Measurements from ENCODE around the gene LCLAT1. TPM values are rescaled to one million over a fixed set of nuclear protein-coding genes. Genes with fewer than 3 reads are reported as not detected.

LCLAT1 gene
- total RNA-seq, 1 experiment from 2014 or later = 36.0 TPM

GRCh38 chr2:30403592-30404312 lies 43.3 kb upstream of the LCLAT1 start:
- no peak for ATAC-seq
- no peaks in the 10 kb centered on the region for H3K36me3 ChIP-seq (ENCODE audit: control insufficient read depth, insufficient read depth, low read length)
- no peaks in the 10 kb centered on the region for H3K4me1 ChIP-seq (ENCODE audit: control insufficient read depth, insufficient read depth, low read length)
- no peaks in the 10 kb centered on the region for H3K9me3 ChIP-seq (ENCODE audit: control insufficient read depth, insufficient read depth, low read depth, low read length)
- DNase-seq (ENCODE audit: low read depth, low spot score) = no peak
- in situ Hi-C loops (cut with HindIII; ENCODE audit: low pct_unique_long_range_greater_than_20kb, low sequenced_read_pairs) (no loop called here), intact Hi-C loops (cut with micrococcal nuclease; ENCODE audit: unreplicated experiment) (no loop called here)
- H3K27ac ChIP-seq (ENCODE audit: low read length) = no peak overlapping the region
- no peak overlapping the region for H3K4me3 ChIP-seq (ENCODE audit: low read depth in 2 of 2, low read length in 2 of 2)
- BruUV-seq (replicated peaks) = no TSS peak
- peaks cover 2% of the 10 kb centered on the region for H3K27me3 ChIP-seq (ENCODE audit: control insufficient read depth, insufficient read depth, low read length)
- TF ChIP-seq, protein P1, sequence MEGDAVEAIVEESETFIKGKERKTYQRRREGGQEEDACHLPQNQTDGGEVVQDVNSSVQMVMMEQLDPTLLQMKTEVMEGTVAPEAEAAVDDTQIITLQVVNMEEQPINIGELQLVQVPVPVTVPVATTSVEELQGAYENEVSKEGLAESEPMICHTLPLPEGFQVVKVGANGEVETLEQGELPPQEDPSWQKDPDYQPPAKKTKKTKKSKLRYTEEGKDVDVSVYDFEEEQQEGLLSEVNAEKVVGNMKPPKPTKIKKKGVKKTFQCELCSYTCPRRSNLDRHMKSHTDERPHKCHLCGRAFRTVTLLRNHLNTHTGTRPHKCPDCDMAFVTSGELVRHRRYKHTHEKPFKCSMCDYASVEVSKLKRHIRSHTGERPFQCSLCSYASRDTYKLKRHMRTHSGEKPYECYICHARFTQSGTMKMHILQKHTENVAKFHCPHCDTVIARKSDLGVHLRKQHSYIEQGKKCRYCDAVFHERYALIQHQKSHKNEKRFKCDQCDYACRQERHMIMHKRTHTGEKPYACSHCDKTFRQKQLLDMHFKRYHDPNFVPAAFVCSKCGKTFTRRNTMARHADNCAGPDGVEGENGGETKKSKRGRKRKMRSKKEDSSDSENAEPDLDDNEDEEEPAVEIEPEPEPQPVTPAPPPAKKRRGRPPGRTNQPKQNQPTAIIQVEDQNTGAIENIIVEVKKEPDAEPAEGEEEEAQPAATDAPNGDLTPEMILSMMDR (IDR thresholded peaks at IDR 0.05) = no peak
- no peak for TF ChIP-seq POLR2AphosphoS5 (IDR thresholded peaks at IDR 0.05; ENCODE audit: low read depth, low read length)
- no peak for TF ChIP-seq TCF7L2 (IDR thresholded peaks at IDR 0.05; ENCODE audit: low read depth, low read length)
- TF ChIP-seq SIN3A (IDR thresholded peaks at IDR 0.05; ENCODE audit: borderline replicate concordance, insufficient read depth, low read depth, low read length) = no peak
- TF ChIP-seq REST (IDR thresholded peaks at IDR 0.05; ENCODE audit: insufficient read depth in 1 of 2, low read depth in 2 of 2, low read length in 1 of 2) = no peak
- CTCF ChIA-PET = no interaction called here
- POLR2A ChIA-PET = no interaction called here

DNA sequence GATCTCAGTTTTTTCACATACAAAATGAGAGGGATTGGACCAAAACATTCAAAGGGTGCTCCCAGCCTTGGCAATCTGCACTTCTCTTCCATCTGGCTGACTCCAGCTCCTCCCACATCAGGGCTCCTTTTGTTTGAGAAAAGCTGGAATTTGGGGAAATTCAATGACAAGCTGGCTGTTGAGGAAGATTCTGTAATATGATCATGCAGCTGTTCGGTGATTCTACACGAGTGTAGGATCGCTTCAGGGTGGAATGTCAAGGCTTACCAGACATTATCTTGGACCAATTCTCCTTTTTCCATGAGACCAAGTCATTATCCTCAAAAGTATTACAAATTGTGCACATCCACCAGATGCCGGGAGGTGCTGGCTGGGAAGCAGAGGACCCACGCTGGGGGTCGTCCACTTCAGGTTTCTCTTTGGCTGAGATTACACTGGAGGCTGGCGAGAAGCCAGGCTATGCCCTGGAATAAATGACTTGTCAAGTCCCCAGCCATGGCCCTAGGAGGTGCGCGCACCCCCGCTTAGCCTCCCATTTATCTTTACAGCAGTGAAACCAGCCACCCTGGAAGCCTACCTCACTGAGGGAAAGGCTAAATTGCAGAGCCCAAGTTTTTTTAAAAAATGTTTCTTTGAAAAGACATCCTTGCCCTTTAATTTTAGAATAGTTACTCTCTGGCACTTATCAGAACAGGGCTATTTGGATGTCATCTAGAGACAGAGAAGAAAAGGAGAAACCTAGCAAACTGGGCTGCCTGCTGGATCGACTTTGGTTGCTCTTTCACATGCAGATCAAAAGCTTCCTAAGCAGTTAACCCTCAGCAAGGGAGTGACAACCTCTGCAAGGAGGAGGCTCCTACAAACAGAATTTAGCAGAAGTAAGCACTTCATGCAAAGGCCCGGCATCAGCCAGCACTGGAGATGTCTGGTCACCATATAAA lies 42.5 kb upstream of the LCLAT1 start:
- CTCF ChIA-PET = no interaction called here
- no peaks in the 10 kb centered on the region for H3K36me3 ChIP-seq (ENCODE audit: control insufficient read depth, insufficient read depth, low read length)
- in situ Hi-C loops (cut with HindIII; ENCODE audit: low pct_unique_long_range_greater_than_20kb, low sequenced_read_pairs) (no loop called here), intact Hi-C loops (cut with micrococcal nuclease; ENCODE audit: unreplicated experiment) (no loop called here)
- H3K4me1 ChIP-seq (ENCODE audit: control insufficient read depth, insufficient read depth, low read length) = no peaks in the 10 kb centered on the region
- ATAC-seq (no peak), DNase-seq (ENCODE audit: low read depth, low spot score) (no peak)
- no TSS peak for BruUV-seq (replicated peaks)
- H3K9me3 ChIP-seq (ENCODE audit: control insufficient read depth, insufficient read depth, low read depth, low read length) = no peaks in the 10 kb centered on the region
- POLR2A ChIA-PET = no interaction called here
- no peak overlapping the region for H3K27ac ChIP-seq (ENCODE audit: low read length)
- no peak overlapping the region for H3K4me3 ChIP-seq (ENCODE audit: low read depth in 2 of 2, low read length in 2 of 2)
- TF ChIP-seq, protein P1 (IDR thresholded peaks at IDR 0.05) = no peak
- TF ChIP-seq SIN3A (IDR thresholded peaks at IDR 0.05; ENCODE audit: borderline replicate concordance, insufficient read depth, low read depth, low read length) (no peak), POLR2AphosphoS5 (IDR thresholded peaks at IDR 0.05; ENCODE audit: low read depth, low read length) (no peak), REST (IDR thresholded peaks at IDR 0.05; ENCODE audit: insufficient read depth in 1 of 2, low read depth in 2 of 2, low read length in 1 of 2) (no peak), TCF7L2 (IDR thresholded peaks at IDR 0.05; ENCODE audit: low read depth, low read length) (no peak)
- H3K27me3 ChIP-seq (ENCODE audit: control insufficient read depth, insufficient read depth, low read length) = peaks cover 2% of the 10 kb centered on the region
